Measurements from ENCODE around the gene CFDP1.
"Not testable (repeated sequence)": the region's sequence is repeated elsewhere in the genome, so short reads cannot be mapped to it uniquely, and the experiment has no call there.

CFDP1 gene

GRCh38 chr16:75475420-75475847 is 42.1 kb upstream of the CFDP1 start:
- TF ChIP-seq Cebpa-rat (IDR thresholded peaks at IDR 0.05) = no peak
- no peak overlapping the region for H3K4me2 ChIP-seq
- peaks cover 0 to 74% (median 37%) of the 10 kb centered on the region in 11 experiments; a peak in 17 of 22 replicates for H3K36me3 ChIP-seq
- H3K4me3 ChIP-seq = no peak overlapping the region
- no peaks in the 10 kb centered on the region for H3K9me3 ChIP-seq (replicated peaks in 1 of 11)
- peaks cover 0 to 26% (median 17%) of the 10 kb centered on the region in 10 experiments; a peak in 14 of 20 replicates for H3K4me1 ChIP-seq
- no peak overlapping the region for H3K27ac ChIP-seq
- no peaks in the 10 kb centered on the region for H3K27me3 ChIP-seq
- H4K20me1 ChIP-seq = no peaks in the 10 kb centered on the region
- H3K9ac ChIP-seq = no peak overlapping the region

- H3K36me3 ChIP-seq = peaks cover 0 to 51% (median 17%) of the 10 kb centered on the region in 11 experiments; a peak in 11 of 22 replicates
- H3K27me3 ChIP-seq = no peaks in the 10 kb centered on the region
- H3K27ac ChIP-seq = no peak overlapping the region
- no peaks in the 10 kb centered on the region for H4K20me1 ChIP-seq
- H3K9me3 ChIP-seq (replicated peaks in 1 of 11) = no peaks in the 10 kb centered on the region
- H3K4me2 ChIP-seq = no peak overlapping the region
- H3K9ac ChIP-seq = 0 out of 22 replicates have a peak overlapping the region, but pooled peaks of 1 of the 11 experiments have one; percentile 33
- no peak overlapping the region for H3K4me3 ChIP-seq
- peaks cover 3 to 23% (median 15%) of the 10 kb centered on the region in 10 experiments; a peak in 18 of 20 replicates for H3K4me1 ChIP-seq
- TF ChIP-seq Cebpa-rat (IDR thresholded peaks at IDR 0.05) = no peak
Observed at GRCh38 chr16:75472908-75473877, 39.9 kb upstream of the CFDP1 start.

- Histone ChIP-seq H3K9ac (no peak overlapping the region), H3K4me2 (no peak overlapping the region), H3K36me3 (peaks cover 0 to 39% (median 17%) of the 10 kb centered on the region in 11 experiments; a peak in 11 of 22 replicates), H3K27me3 (no peaks in the 10 kb centered on the region), H4K20me1 (no peaks in the 10 kb centered on the region), H3K27ac (no peak overlapping the region), H3K4me3 (no peak overlapping the region), H3K9me3 (replicated peaks in 1 of 11) (no peaks in the 10 kb centered on the region), H3K4me1 (peaks cover 3 to 23% (median 13%) of the 10 kb centered on the region in 10 experiments; a peak in 17 of 20 replicates)
- no peak for TF ChIP-seq Cebpa-rat (IDR thresholded peaks at IDR 0.05)
Observed at GRCh38 chr16:75471723-75472633, 38.7 kb upstream of the CFDP1 start.

- Histone ChIP-seq H3K9me3 (replicated peaks in 1 of 11) (no peaks in the 10 kb centered on the region), H3K36me3 (peaks cover 0 to 7% (median 0%) of the 10 kb centered on the region in 11 experiments; a peak in 2 of 22 replicates), H3K27ac (no peak overlapping the region), H3K9ac (no peak overlapping the region), H3K27me3 (no peaks in the 10 kb centered on the region), H3K4me2 (no peak overlapping the region), H3K4me3 (no peak overlapping the region), H4K20me1 (peaks cover 9 to 24% (median 23%) of the 10 kb centered on the region in 11 experiments; a peak in 18 of 22 replicates), H3K4me1 (peaks cover 19 to 45% (median 31%) of the 10 kb centered on the region in 10 experiments)
- no peak for TF ChIP-seq Cebpa-rat (IDR thresholded peaks at IDR 0.05)
Observed at GRCh38 chr16:75466760-75467159, 33.5 kb upstream of the CFDP1 start.

GRCh38 chr16:75464122-75464918 is 31.0 kb upstream of the CFDP1 start, which contains the start of gene TMEM170A:
TMEM170A (minus strand) TSS chr16:75464689; CDS start chr16:75464600, 89 bp downstream.
- peak within 1 kb of the TSS; percentile 85 to 98 (median 93) for H3K4me2 ChIP-seq
- peaks cover 27 to 62% (median 43%) of the 10 kb centered on the region in 10 experiments for H3K4me1 ChIP-seq
- H3K27ac ChIP-seq = peak within 1 kb of the TSS; percentile 77 to 93 (median 88)
- no peaks in the 10 kb centered on the region for H3K9me3 ChIP-seq (replicated peaks in 1 of 11)
- H3K36me3 ChIP-seq = peaks cover 0 to 32% (median 19%) of the 10 kb centered on the region in 11 experiments; a peak in 13 of 22 replicates
- H3K27me3 ChIP-seq = no peaks in the 10 kb centered on the region
- H4K20me1 ChIP-seq = peaks cover 33 to 48% (median 47%) of the 10 kb centered on the region in 11 experiments; a peak in 20 of 22 replicates
- peak within 1 kb of the TSS; percentile 82 to 93 (median 90) for H3K9ac ChIP-seq
- peak within 1 kb of the TSS; percentile 89 to 98 (median 96) for H3K4me3 ChIP-seq
- no peak for TF ChIP-seq Cebpa-rat (IDR thresholded peaks at IDR 0.05)

DNA sequence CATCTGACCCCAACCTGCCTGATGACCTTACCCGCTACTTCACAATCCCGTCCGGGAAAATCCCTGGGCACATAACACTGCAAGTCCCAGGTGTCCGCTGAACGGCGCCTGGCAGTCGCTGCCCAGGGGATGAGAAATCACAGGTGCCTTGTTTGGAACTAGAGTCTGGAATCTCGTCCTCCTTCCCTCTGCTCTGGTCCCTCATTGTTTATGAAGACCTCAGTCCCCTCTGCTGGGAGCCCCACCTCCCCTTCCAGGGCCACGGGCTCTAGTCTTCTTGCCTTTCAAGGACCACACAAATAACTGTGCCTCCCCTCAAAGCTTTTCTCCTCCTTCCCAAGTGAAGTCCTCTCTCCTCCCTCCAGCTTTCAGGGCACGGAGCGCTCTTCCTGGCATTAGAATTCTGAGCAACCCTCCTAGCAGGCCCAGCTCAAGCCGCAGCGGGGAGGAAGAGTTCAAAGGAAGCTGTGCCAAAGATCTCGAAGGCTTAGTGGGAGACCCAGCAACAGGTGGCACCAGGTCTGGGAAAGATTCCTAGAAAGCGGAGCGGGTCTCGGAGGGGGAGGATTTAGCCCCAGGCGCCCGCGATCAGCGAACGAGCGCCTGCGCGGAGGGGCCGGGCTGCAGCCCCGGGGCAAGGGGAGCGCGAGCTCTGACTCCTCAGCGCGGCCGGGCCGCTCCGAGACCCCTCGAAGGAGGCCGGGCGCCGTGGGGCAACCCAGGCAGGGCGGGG is 30.3 kb upstream of the CFDP1 start:
- Histone ChIP-seq H3K4me3 (peak overlapping the region; percentile 89 to 98 (median 96)), H3K27ac (peak overlapping the region; percentile 77 to 93 (median 88)), H3K4me1 (peaks cover 26 to 58% (median 44%) of the 10 kb centered on the region in 10 experiments)

GRCh38 chr16:75462806-75463205 is 29.5 kb upstream of the CFDP1 start:
- Histone ChIP-seq H3K4me2 (peak overlapping the region; percentile 85 to 98 (median 93)), H3K4me3 (peak overlapping the region; percentile 89 to 98 (median 96)), H3K4me1 (peaks cover 20 to 51% (median 36%) of the 10 kb centered on the region in 10 experiments), H3K27me3 (no peaks in the 10 kb centered on the region), H3K9ac (peak overlapping the region in 7 of 11 experiments; percentile 44 to 93 (median 91); a peak in 9 of 22 replicates), H3K9me3 (replicated peaks in 1 of 11) (no peaks in the 10 kb centered on the region), H3K36me3 (peaks cover 0 to 33% (median 21%) of the 10 kb centered on the region in 11 experiments; a peak in 13 of 22 replicates), H3K27ac (no peak overlapping the region), H4K20me1 (peaks cover 46 to 63% (median 61%) of the 10 kb centered on the region in 11 experiments; a peak in 20 of 22 replicates)
- TF ChIP-seq Cebpa-rat (IDR thresholded peaks at IDR 0.05) = no peak

More for the DNA sequence above, 30.3 kb upstream of the CFDP1 start:
- Histone ChIP-seq H3K9ac (peak overlapping the region; percentile 82 to 93 (median 90)), H4K20me1 (peaks cover 39 to 56% (median 54%) of the 10 kb centered on the region in 11 experiments; a peak in 20 of 22 replicates), H3K4me2 (peak overlapping the region; percentile 85 to 98 (median 93)), H3K36me3 (peaks cover 0 to 33% (median 19%) of the 10 kb centered on the region in 11 experiments; a peak in 13 of 22 replicates)
- not testable (repeated sequence) for H3K9me3 ChIP-seq (replicated peaks in 1 of 11); H3K27me3 ChIP-seq

Measured in BLaER1 treated with 17β-estradiol and CSF1 and Interleukin-3, amounts not matched to agents 10 nM and 100 nM (cell line).